Tibial nerve (tissue), 4 donors: ENCODE results near the gene SERPINI1. TPM values are rescaled to one million over a fixed set of nuclear protein-coding genes. Genes with fewer than 3 reads are reported as not detected.

Experiments
- DNase-seq, 2 donors: peaks; one replicate each; pipeline ENCODE4 v3.0.0-alpha.2; 2019; ENCODE audit warnings: low spot score in 2 of 2
- H3K27ac ChIP-seq, 4 donors: fragments of 200-600 bp; sonication (generic) in 3 of 4; one replicate each; pipeline ENCODE4 v1.5.1; 2017 to 2019; ENCODE audit warnings: mild to moderate bottlenecking in 1 of 4
- H3K27me3 ChIP-seq, 2 donors: fragments of 200-600 bp; sonication (generic) in 1 of 2; one replicate each; pipeline versions ENCODE4 v1.5.1 to v1.6.0; 2017 to 2019
- H3K36me3 ChIP-seq, 3 donors: fragments of 200-600 bp; sonication (generic); one replicate each; pipeline ENCODE4 v1.5.1; 2018 to 2019
- H3K4me1 ChIP-seq, 4 donors: fragments of 200-600 bp; sonication (generic) in 3 of 4; one replicate each; pipeline ENCODE4 v1.5.1; 2017 to 2019
- H3K4me3 ChIP-seq, 4 donors: fragments of 200-600 bp; sonication (generic) in 3 of 4; one replicate each; pipeline ENCODE4 v1.5.1; 2017 to 2019; ENCODE audit warnings: mild to moderate bottlenecking in 1 of 4, moderate library complexity in 1 of 4
- H3K9me3 ChIP-seq, 4 donors: fragments of 200-600 bp; sonication (generic) in 3 of 4; one replicate each; pipeline ENCODE4 v1.5.1; 2017 to 2019
- EP300 ChIP-seq, 2 donors: sonication (generic); formaldehyde crosslinking; IDR thresholded peaks; one replicate each; pipeline ENCODE4 v1.6.1; 2017; ENCODE audit warnings: antibody characterized with exemption in 2 of 2, mild to moderate bottlenecking in 1 of 2
- POLR2A ChIP-seq, 2 donors: fragments of 450-650 bp; IDR thresholded peaks; one replicate each; pipeline ENCODE4 v1.6.1; 2017; ENCODE audit warnings: antibody characterized with exemption in 2 of 2, mild to moderate bottlenecking in 2 of 2, moderate library complexity in 2 of 2
- WGBS, 2 donors: methylation state at CpG; one replicate each; pipeline ENCODE4 v1.1.5; 2018; 5-methylcytosine and 5-hydroxymethylcytosine counted together
- total RNA-seq, 4 donors: library from RNA; depleted of rRNA; stranded (reverse); fragments of >200 nt; gene quantifications; one replicate each; pipeline ENCODE4 v1.1.0, GENCODE V29; 2016
- TF ChIP-seq, protein P1 (sequence below), 5 experiments: fragments of 200-600 bp in 3 of 5; fragments of 450-650 bp in 2 of 5; sonication (generic) in 3 of 5; IDR thresholded peaks; one replicate each; pipeline ENCODE4 v1.5.1; 2016 to 2019; ENCODE audit warnings: antibody characterized with exemption in 5 of 5, mild to moderate bottlenecking in 3 of 5, moderate library complexity in 2 of 5

The SERPINI1 gene
- total RNA-seq, 4 donors from 2014 or later, result 1.2 to 15.5 (median 3.8) TPM

GRCh38 chr3:167798443-167798842 is 62.9 kb downstream of the SERPINI1 start:
- TF ChIP-seq, protein P1, sequence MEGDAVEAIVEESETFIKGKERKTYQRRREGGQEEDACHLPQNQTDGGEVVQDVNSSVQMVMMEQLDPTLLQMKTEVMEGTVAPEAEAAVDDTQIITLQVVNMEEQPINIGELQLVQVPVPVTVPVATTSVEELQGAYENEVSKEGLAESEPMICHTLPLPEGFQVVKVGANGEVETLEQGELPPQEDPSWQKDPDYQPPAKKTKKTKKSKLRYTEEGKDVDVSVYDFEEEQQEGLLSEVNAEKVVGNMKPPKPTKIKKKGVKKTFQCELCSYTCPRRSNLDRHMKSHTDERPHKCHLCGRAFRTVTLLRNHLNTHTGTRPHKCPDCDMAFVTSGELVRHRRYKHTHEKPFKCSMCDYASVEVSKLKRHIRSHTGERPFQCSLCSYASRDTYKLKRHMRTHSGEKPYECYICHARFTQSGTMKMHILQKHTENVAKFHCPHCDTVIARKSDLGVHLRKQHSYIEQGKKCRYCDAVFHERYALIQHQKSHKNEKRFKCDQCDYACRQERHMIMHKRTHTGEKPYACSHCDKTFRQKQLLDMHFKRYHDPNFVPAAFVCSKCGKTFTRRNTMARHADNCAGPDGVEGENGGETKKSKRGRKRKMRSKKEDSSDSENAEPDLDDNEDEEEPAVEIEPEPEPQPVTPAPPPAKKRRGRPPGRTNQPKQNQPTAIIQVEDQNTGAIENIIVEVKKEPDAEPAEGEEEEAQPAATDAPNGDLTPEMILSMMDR (IDR thresholded peaks at IDR 0.05), result no peak
- TF ChIP-seq POLR2A (IDR thresholded peaks at IDR 0.05), result no peak
- TF ChIP-seq EP300 (IDR thresholded peaks at IDR 0.05), result no peak
- Histone ChIP-seq H3K27me3 (no peaks in the 10 kb centered on the region), H3K27ac (no peak overlapping the region), H3K36me3 (no peaks in the 10 kb centered on the region), H3K4me1 (no peaks in the 10 kb centered on the region), H3K9me3 (no peaks in the 10 kb centered on the region), H3K4me3 (no peak overlapping the region)
- no peak for DNase-seq

- Histone ChIP-seq H3K27ac (no peak overlapping the region), H3K36me3 (no peaks in the 10 kb centered on the region), H3K4me3 (no peak overlapping the region), H3K27me3 (no peaks in the 10 kb centered on the region), H3K4me1 (peaks cover 0 to 20% (median 2%) of the 10 kb centered on the region in 4 donors), H3K9me3 (no peaks in the 10 kb centered on the region)
- TF ChIP-seq POLR2A (IDR thresholded peaks at IDR 0.05) (no peak), EP300 (IDR thresholded peaks at IDR 0.05) (no peak)
- TF ChIP-seq, protein P1 (IDR thresholded peaks at IDR 0.05), result no peak
- no peak for DNase-seq
- 20 to 34% methylated on average over 2 of the region's 2 CpGs for WGBS, 2 donors
Measured at GRCh38 chr3:167808910-167809309, 73.4 kb downstream of the SERPINI1 start.

DNA sequence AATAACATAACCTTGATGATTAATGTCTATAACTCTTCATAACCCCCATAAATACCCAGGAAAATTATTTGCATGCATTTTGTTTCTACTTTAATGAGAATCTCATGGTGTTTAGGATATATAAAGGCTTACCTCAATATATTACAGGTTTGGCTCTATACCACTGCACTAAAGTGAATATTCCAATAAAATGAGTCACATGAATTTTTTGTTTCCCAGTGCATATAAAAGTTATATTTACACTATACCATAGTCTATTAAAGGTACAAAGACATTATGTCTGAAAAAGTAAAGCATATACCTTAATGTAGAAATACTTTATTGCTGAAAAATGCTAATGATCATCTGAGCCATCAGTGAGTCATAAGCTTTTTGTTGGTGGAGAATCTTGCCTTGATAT is 74.7 kb downstream of the SERPINI1 start:
- Histone ChIP-seq H3K27me3 (no peaks in the 10 kb centered on the region), H3K9me3 (no peaks in the 10 kb centered on the region), H3K4me3 (no peak overlapping the region), H3K27ac (no peak overlapping the region), H3K4me1 (peaks cover 0 to 34% (median 11%) of the 10 kb centered on the region in 4 donors), H3K36me3 (no peaks in the 10 kb centered on the region)
- no peak for DNase-seq
- TF ChIP-seq POLR2A (IDR thresholded peaks at IDR 0.05) (no peak), EP300 (IDR thresholded peaks at IDR 0.05) (no peak)
- TF ChIP-seq, protein P1 (IDR thresholded peaks at IDR 0.05), result no peak

- peaks cover 0 to 42% (median 15%) of the 10 kb centered on the region in 4 donors for H3K4me1 ChIP-seq
- no peaks in the 10 kb centered on the region for H3K9me3 ChIP-seq
- peak in 1 of 2 donors; percentile 9 for TF ChIP-seq EP300 (IDR thresholded peaks at IDR 0.05)
- no peak for TF ChIP-seq POLR2A (IDR thresholded peaks at IDR 0.05)
- no peaks in the 10 kb centered on the region for H3K27me3 ChIP-seq
- H3K27ac ChIP-seq, result peak overlapping the region in 2 of 4 donors; percentile 6 to 28
- no peak for DNase-seq
- H3K36me3 ChIP-seq, result no peaks in the 10 kb centered on the region
- H3K4me3 ChIP-seq, result no peak overlapping the region
Measured at GRCh38 chr3:167811031-167811430, 75.5 kb downstream of the SERPINI1 start.

GRCh38 chr3:167813169-167814123 is 77.9 kb downstream of the SERPINI1 start:
- 37 to 47% methylated on average over 6 of the region's 6 CpGs for WGBS, 2 donors
- Histone ChIP-seq H3K4me3 (no peak overlapping the region), H3K4me1 (peaks cover 0 to 42% (median 15%) of the 10 kb centered on the region in 4 donors), H3K9me3 (no peaks in the 10 kb centered on the region), H3K27me3 (no peaks in the 10 kb centered on the region), H3K36me3 (no peaks in the 10 kb centered on the region), H3K27ac (peak overlapping the region; percentile 9 to 75 (median 60))
- no peak for DNase-seq
- TF ChIP-seq EP300 (IDR thresholded peaks at IDR 0.05) (no peak), POLR2A (IDR thresholded peaks at IDR 0.05) (no peak)
- TF ChIP-seq, protein P1 (IDR thresholded peaks at IDR 0.05), result no peak
